ENCODE results near the gene ARL14. TPM values are rescaled to one million over a fixed set of nuclear protein-coding genes. Genes with fewer than 3 reads are reported as not detected.

Gene ARL14
- total RNA-seq, 1 donor: not detected

DNA sequence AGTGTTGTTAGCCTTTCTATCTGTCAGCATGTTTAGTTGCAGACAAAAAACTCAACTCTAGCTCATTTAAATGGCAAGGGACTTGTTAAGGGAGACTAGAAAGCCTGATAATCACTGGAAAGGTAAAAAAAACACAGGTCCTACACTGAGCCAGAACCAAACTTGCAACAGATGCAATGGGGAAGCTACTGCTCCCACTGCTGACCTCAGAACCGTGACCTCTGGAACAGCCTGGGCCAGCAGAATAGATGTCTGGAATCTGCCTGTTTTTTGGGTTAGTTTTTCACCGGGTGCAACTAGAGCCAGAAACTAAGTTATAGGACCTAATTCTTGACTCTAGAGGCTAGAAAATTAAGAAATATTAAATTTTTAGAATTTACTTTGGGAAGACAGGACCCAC, 32.5 kb upstream of the ARL14 start:
- Histone ChIP-seq H3K9me3 (ENCODE audit: low read depth, low read length) (no peaks in the 10 kb centered on the region), H3K79me2 (ENCODE audit: insufficient read depth, low read length) (no peaks in the 10 kb centered on the region), H4K20me1 (ENCODE audit: insufficient read depth, low read length) (no peaks in the 10 kb centered on the region), H3K27me3 (ENCODE audit: insufficient read depth, low read length) (no peaks in the 10 kb centered on the region), H2AFZ (ENCODE audit: low read length) (no peak overlapping the region), H3K4me1 (ENCODE audit: insufficient read depth, low read length) (peaks cover 6% of the 10 kb centered on the region), H3K4me3 (ENCODE audit: insufficient read depth, low read length) (no peak overlapping the region), H3K27ac (ENCODE audit: low read depth, low read length) (no peak overlapping the region), H3K36me3 (ENCODE audit: insufficient read depth, low read length) (no peaks in the 10 kb centered on the region), H3K4me2 (ENCODE audit: insufficient read depth, low read length) (no peak overlapping the region)
- TF ChIP-seq, protein P1, sequence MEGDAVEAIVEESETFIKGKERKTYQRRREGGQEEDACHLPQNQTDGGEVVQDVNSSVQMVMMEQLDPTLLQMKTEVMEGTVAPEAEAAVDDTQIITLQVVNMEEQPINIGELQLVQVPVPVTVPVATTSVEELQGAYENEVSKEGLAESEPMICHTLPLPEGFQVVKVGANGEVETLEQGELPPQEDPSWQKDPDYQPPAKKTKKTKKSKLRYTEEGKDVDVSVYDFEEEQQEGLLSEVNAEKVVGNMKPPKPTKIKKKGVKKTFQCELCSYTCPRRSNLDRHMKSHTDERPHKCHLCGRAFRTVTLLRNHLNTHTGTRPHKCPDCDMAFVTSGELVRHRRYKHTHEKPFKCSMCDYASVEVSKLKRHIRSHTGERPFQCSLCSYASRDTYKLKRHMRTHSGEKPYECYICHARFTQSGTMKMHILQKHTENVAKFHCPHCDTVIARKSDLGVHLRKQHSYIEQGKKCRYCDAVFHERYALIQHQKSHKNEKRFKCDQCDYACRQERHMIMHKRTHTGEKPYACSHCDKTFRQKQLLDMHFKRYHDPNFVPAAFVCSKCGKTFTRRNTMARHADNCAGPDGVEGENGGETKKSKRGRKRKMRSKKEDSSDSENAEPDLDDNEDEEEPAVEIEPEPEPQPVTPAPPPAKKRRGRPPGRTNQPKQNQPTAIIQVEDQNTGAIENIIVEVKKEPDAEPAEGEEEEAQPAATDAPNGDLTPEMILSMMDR (IDR thresholded peaks at IDR 0.05; ENCODE audit: extremely low read depth, low read depth, low read length): no peak
- DNase-seq (ENCODE audit: insufficient read length, low spot score, missing footprints): no peak

DNA sequence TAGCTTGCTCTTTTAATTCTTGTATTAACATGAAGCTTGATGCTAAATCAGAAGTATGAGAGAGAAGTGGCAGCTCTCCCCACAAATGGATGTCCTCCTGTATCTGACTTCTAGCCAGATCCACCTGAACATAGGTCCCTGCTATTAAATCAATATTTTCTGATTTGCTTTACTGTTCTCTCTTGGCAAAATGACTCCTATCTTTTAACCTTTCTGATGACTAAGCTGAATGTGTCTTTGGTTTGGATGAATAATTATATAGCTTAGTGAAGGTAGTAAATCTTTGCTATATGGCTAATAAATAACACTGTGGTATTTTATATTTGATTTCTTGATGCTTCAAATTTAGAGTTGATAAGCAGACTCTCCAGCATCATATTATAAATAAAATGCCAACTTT, 28.3 kb upstream of the ARL14 start:
- Histone ChIP-seq H3K79me2 (ENCODE audit: insufficient read depth, low read length) (no peaks in the 10 kb centered on the region), H3K4me3 (ENCODE audit: insufficient read depth, low read length) (no peak overlapping the region), H3K4me2 (ENCODE audit: insufficient read depth, low read length) (no peak overlapping the region), H3K27me3 (ENCODE audit: insufficient read depth, low read length) (no peaks in the 10 kb centered on the region), H3K9me3 (ENCODE audit: low read depth, low read length) (no peaks in the 10 kb centered on the region), H4K20me1 (ENCODE audit: insufficient read depth, low read length) (no peaks in the 10 kb centered on the region), H3K27ac (ENCODE audit: low read depth, low read length) (no peak overlapping the region), H3K36me3 (ENCODE audit: insufficient read depth, low read length) (no peaks in the 10 kb centered on the region), H3K4me1 (ENCODE audit: insufficient read depth, low read length) (no peaks in the 10 kb centered on the region), H2AFZ (ENCODE audit: low read length) (no peak overlapping the region)
- TF ChIP-seq, protein P1 (IDR thresholded peaks at IDR 0.05; ENCODE audit: extremely low read depth, low read depth, low read length): no peak
- no peak for DNase-seq (ENCODE audit: insufficient read length, low spot score, missing footprints)

DNA sequence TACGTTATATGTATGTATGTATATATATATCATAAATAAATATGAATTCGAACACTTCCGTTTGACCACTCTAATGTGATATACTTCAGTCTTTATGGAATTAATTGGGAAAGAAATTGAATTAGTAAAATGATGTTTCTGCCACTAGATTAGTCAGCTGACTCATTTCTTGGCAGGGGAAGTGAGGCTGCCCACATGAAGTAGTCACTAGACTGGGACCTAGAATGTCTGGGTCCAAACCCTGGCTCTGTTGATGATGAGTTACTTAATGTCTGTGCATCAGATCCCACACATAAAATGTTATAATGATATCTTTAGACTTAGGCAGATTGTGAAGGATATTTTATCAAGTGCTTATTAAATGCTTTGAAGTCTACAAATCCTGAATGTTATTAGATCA, 27.4 kb upstream of the ARL14 start:
- H3K9me3 ChIP-seq (ENCODE audit: low read depth, low read length): no peaks in the 10 kb centered on the region
- TF ChIP-seq, protein P1 (IDR thresholded peaks at IDR 0.05; ENCODE audit: extremely low read depth, low read depth, low read length): no peak

DNA sequence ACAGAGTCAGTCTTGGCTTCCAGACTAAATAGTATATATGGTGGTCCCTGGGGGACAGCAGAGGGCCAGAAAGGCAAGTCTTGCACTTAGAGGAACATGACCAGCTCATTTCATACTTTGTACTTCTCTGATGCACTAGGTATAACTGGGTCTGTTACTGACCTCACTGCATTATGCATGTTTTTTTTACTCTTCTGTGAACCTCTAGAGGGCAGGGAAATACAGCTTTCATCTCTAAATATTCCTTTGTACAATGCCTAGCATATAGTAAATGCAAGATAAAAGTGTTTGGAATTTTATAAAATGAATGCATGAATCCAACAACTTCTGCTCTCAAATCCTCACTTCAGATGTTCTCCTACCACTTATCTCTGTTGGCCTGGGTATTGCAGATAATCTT, 23.4 kb upstream of the ARL14 start:
- Histone ChIP-seq H3K27ac (ENCODE audit: low read depth, low read length) (no peak overlapping the region), H3K4me2 (ENCODE audit: insufficient read depth, low read length) (no peak overlapping the region), H4K20me1 (ENCODE audit: insufficient read depth, low read length) (no peaks in the 10 kb centered on the region), H3K9me3 (ENCODE audit: low read depth, low read length) (no peaks in the 10 kb centered on the region), H3K79me2 (ENCODE audit: insufficient read depth, low read length) (no peaks in the 10 kb centered on the region), H3K4me1 (ENCODE audit: insufficient read depth, low read length) (no peaks in the 10 kb centered on the region), H3K36me3 (ENCODE audit: insufficient read depth, low read length) (no peaks in the 10 kb centered on the region), H3K27me3 (ENCODE audit: insufficient read depth, low read length) (no peaks in the 10 kb centered on the region), H2AFZ (ENCODE audit: low read length) (no peak overlapping the region), H3K4me3 (ENCODE audit: insufficient read depth, low read length) (no peak overlapping the region)
- TF ChIP-seq, protein P1 (IDR thresholded peaks at IDR 0.05; ENCODE audit: extremely low read depth, low read depth, low read length): peak; percentile 14
- no peak for DNase-seq (ENCODE audit: insufficient read length, low spot score, missing footprints)

More for the DNA sequence above, 27.4 kb upstream of the ARL14 start:
- Histone ChIP-seq H3K79me2 (ENCODE audit: insufficient read depth, low read length) (no peaks in the 10 kb centered on the region), H4K20me1 (ENCODE audit: insufficient read depth, low read length) (no peaks in the 10 kb centered on the region), H2AFZ (ENCODE audit: low read length) (no peak overlapping the region), H3K4me2 (ENCODE audit: insufficient read depth, low read length) (no peak overlapping the region), H3K4me1 (ENCODE audit: insufficient read depth, low read length) (no peaks in the 10 kb centered on the region), H3K36me3 (ENCODE audit: insufficient read depth, low read length) (no peaks in the 10 kb centered on the region), H3K27me3 (ENCODE audit: insufficient read depth, low read length) (no peaks in the 10 kb centered on the region), H3K27ac (ENCODE audit: low read depth, low read length) (no peak overlapping the region), H3K4me3 (ENCODE audit: insufficient read depth, low read length) (no peak overlapping the region)
- no peak for DNase-seq (ENCODE audit: insufficient read length, low spot score, missing footprints)

All from osteoblast (primary cell).